HTR-8/SVneo (cell line): ENCODE measurements around the gene FAM237B.

Experiments
- DNase-seq: peaks from one replicate; pipeline ENCODE4 v3.0.0; 2011; ENCODE audit warnings: low spot score, mixed read lengths; ENCODE audit not compliant: insufficient read length
- FAIRE-seq: peaks from 2 replicates; lab custom pipeline; 2011; peaks lifted over from hg19 to GRCh38; lab: Jason Lieb, UNC

Gene FAM237B

DNA sequence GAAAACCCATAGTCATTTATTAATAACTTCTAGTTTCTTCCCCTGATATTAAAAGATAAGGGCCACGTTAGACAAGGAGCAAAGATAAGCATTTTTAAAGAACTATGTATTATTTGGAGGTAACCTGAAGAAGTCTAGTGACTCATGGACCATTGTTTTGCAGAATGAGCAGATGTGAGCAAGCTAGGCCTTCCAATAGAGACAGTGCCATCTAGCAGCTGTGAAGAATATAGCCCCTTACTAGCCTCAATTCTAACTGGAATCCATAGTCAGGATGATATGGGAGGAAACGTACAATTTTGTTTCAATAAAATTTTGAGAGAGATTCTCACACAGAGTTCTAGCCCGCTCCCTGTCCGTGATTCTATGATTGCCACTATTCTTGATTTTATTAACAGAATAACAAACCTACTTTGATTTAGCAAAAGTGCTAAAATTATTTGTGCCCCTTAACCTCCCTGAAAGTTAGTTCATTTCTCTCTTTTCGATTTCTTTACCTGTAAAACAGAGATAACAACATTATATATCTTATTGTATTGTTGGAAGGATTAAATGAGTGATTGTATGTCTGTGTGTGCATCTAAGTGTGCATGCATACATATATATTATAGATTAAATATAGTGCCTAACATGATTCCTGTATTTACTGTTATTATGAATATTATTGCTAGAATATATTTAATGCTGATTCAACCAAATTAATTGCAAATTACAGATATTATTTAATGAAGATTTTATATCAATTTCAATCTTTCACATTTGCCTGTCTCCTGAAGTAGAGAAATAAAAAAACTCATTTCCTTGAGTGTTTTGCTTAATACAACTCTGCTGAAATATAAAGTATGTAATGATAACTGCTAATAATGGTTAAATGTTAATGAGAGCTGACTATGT lies 22.7 kb downstream of the FAM237B start:
- DNase-seq, result peak; percentile 12
- no peak for FAIRE-seq

DNA sequence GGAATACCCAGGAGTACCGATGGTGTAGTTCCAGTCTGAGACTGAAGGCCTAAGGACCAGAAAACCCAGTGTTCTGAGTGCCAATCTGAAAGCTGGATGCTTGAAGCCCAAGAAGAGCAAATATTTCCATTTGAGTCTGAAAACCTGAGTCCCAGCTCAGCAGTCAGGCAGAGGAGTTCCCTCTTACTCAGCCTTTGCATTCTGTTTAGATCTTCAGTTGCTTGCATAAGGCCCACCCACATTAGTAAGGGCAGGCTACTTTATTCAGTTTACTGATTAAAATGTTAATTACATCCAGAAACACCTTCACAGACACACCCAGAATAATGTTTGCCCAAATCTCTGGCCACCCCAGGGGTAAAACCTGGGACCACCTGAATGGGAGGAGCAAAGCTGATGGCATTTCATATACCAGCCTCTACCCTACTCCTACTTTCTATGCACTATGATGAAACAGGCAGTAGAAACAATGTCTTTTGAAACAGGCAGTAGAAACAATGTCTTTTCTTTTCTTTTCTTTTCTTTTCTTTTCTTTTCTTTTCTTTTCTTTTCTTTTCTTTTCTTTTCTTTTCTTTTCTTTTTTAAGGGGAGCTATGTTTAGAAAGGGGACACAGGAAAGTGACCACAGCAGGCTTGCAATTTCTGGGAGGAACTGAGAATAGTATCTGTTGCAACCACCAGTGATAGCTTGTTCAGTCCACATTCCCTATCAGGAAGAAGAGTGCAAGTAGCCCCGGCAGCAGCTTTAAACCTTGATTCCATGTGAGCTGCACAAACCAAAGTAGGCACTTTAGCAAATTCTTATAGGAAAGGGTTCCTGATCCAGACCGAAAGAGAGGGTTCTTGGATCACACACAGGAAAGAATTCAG lies 30.6 kb downstream of the FAM237B start:
- DNase-seq (no peak), FAIRE-seq (no peak)

DNA sequence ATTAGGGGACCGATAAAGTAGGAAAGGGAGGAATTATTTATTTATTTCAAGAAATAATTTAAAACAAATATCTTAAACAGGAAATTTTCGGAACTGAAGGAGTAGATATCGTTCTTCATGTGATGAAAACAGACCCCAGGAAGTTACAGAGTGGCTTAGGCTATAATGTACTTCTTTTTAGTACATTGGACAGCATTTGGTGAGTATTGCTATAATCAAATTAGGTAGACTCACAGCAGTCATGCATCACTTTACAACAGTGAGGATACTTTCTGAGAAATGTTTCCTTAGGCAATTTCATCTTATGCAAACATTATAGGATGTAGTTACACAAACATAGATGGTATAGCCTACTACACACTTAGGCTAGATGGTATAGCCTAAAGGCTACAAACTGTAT lies 33.0 kb downstream of the FAM237B start:
- no peak for FAIRE-seq
- no peak for DNase-seq

DNA sequence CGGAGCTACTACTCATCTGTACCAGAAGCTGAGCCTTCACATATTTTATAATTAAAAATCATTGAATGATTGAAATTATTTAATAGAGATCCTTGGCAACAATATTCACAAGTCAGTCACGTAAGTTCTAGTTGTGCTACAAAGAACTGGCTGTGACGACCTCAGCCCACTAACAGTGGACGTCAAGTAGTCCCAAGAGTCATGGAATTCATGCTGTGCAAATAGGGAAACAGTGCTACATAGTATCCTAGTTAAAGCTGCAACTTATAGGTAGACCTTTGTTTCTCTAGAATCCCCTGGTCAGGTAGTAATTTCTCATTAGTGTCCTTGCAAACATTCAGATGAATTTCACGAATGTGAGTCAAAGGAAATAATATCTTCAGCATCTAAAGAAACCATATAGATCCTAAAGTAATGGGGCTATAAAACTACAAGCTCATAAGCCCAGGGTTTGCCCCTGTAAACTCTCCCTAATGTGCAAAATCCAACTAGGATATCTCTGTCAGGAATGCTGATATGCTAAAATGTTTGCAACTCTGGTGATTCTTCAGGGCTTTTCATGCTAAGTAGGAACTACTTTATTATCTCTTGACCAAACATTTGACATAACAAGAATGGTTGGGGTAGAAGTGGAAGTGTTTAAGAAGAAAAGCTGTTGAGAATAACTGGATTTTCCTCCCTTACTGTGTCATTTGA lies 44.9 kb downstream of the FAM237B start:
- FAIRE-seq, result no peak
- DNase-seq, result no peak

DNA sequence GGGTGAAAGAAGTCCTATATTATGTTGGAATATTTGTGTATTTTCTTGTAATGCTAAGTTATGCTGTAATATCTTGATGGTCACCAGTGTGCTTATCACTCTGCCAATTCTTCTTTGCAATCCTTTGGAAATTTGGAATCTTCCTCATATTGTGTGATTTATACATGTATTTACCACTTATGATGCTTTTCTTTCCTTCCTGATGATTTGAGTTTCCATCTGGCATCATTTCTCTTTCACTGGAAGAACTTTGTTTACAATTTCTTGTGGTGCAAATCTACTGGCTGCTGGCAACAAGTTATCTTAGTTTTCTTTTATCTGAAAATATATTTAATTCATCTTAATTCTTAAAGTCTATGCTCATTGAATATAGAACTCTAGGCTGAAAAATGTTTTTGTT lies 46.9 kb downstream of the FAM237B start:
- FAIRE-seq, result no peak
- no peak for DNase-seq

DNA sequence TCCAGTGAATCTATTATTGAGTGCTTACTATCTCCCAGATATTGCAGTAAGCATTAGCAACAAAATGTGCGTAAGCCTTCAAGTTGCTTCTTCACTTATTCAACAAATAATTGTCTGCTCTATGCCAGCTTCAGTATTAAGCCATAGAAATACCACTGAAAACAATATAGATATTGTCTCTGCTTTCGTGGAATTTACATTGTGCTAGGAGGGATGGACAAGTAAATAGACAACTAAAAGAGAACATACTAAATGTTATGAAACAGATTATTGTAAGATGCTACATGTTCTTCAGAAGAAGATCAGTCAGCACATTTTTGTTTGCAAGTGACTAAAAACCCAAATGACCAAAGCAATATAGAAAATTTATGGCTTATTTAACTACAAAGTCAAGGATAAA lies 48.9 kb downstream of the FAM237B start:
- FAIRE-seq (no peak), DNase-seq (no peak)

DNA sequence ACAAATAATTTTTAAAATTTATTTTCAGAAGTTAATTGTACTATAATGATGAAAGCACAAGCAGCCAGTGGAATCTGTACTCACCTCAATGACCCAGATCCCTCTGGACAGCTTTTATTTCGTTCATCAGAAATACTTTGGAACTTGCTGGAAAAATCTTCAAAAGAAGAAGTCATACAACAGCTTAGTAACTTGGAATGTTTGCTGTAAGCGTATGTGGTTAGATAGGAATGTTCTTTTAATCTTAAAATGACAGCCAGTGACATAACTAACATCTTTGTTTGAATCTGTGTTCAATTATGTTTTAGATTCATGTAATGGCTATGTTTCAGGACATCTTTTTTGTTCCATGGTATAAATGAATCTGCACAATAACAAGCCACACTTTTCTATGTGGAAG lies 49.4 kb downstream of the FAM237B start:
- DNase-seq, result no peak
- no peak for FAIRE-seq

DNA sequence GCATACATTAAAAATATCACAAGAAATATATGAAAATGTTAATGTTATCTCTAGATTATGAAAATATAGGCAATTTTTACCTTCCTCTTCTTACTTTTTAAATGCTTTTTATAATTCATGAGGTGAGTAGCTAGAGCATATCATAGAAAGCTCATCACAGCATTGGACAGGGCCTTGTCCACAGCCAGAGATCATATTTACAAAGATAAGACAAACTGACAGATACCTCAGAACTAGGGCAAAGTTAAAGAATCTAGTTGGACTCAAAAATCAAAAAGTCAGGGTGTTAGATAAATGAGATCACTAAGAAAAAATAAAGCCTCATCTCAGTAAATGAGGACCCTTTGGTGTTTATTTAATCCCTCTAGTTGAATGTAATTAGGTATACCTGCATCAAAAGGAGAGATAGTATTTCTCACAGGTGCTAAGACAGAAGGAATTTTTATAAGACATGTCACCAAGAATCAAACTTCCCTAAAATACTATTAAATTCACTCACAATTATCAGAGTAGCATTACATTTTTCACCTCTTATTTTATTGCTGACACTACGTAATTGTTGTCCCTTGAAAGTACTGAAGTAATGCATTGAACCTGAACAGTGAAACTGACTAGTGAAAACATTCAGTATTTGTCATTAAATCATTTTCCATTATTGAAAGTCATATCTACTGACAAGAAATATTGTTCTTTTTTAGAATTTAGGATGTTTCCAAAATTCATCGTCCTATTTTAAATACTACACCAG lies 50.5 kb downstream of the FAM237B start:
- FAIRE-seq (no peak), DNase-seq (no peak)

DNA sequence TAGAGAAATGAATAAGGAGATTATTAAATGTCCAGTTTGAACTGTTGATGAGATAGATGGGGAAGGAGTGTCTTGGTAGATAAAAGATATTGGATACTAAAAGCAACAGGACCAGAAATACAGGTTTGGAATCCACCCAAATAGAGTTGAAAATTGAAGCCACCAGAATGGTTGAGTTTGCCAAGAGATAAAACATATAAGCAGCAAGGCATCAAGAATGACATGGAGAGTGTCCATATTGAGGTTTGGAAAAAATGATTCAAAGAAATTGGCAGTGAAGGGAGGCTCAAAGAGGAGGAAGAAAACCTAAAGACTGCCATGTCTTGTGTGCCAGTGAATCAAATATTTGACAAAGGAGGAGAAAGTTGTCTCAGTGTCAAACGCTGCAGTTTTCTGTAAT lies 51.9 kb downstream of the FAM237B start:
- FAIRE-seq, result no peak
- DNase-seq, result no peak

DNA sequence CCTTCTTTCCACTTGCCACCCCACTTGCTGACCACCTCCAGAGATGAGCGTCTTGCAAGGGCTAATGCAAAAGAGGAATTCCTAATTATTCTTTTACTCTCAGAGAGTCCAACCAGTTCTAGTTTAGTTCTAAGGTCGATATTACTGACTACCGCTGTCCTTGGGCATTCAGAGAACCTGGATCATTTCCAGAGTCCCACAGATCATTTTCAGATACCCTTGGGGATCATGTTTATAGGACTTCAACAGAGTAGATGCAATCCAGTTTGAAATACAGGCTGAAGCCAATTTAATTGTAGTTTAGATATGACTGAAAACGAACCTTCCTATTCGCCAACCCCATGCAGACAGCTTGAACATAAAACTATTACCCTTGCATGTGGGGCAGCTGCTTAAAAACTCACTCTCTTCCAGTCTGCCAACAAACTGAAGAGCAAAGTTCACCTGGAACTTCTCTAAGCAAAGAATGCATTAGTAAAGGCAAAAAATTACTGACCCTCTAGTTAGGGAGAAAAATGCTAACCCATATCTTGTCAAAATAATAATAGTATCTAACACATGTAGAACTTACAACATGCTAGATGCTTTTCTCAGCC lies 53.7 kb downstream of the FAM237B start:
- DNase-seq, result no peak
- no peak for FAIRE-seq

DNA sequence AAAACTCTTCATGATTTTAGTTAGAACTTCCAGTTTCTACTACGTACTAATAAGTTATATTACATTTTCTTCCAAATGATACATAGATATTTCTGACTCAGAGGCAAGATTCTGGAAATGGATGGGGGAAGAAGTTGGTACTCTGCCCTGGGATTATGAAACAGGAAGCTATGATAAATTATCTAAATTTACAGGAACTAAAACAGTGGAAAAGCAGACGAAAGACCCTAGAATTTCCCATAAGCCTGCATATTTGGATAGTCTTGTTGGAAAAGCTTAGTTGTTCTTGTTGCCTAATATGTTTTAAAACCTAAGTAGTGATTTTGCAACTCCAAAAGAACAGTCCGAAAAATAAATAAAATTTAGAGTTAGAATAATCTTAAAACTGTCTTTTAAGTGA lies 54.3 kb downstream of the FAM237B start:
- FAIRE-seq (no peak), DNase-seq (no peak)
